ENCODE measurements around the gene TRPM4. TPM values are rescaled to one million over a fixed set of nuclear protein-coding genes. Genes with fewer than 3 reads are reported as not detected.

TRPM4 gene
- total and polyA plus RNA-seq, 2 experiments from 2014 or later = 7.0 to 20.5 TPM

DNA sequence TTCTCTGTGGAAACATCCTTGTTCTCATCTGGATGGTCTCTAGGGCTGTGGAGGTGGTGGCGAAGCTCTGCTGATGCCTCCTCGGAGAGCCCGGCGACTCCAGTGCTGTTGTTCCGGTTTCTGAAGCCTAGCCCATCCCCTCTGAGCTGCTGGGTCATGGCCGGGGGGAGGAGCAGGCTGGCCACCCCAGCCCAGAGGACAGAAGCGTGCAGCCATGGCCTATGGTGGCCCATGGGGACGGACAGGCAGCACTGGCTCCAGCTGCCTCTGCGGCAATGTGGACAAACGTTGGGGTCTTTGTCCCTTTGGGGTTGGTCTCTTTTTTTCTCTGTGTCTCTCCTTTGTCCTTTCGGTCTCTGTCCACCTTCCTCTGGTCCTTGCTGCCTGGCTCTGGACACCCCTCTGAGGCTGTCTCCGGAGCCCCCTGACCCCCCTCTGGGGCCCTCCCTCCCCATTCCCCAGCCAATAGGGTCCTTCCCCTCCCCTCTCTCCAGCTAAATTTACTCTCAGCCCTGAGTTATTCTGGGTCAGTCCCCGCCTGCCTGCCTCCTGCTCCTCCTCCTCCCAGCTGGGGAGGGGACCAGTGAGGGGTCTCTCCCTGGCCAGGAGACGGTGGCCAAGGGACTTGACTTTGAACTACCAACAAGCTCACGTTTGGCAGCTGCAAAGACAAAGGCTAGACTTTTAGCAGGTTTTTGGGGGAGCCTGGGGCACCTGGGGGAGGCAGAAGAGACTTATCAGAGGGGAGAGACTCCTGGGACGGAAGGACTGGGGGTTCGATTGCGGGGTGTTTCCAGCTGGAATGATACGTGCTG is 2.4 kb upstream of the TRPM4 start, which contains the start of gene HRC:
Gene HRC, minus strand, starts transcription at position 392 of the 815 bp plus-strand sequence. Its CDS starts 159 bp downstream, at position 233.
- H3K9me2 ChIP-seq (replicated peaks; ENCODE audit: insufficient read depth) = no peaks in the 10 kb centered on the region
- no peak within 1 kb of the TSS for H2AFZ ChIP-seq
- no peak for DNase-seq (ENCODE audit: low spot score)
- no peaks in the 10 kb centered on the region for H3K36me3 ChIP-seq (replicated peaks; ENCODE audit: insufficient read depth, low read depth)
- peaks cover 6% of the 10 kb centered on the region for H3K79me2 ChIP-seq
- H3K4me3 ChIP-seq = no peak within 1 kb of the TSS
- no peak for TF ChIP-seq EZH2phosphoT487 (IDR thresholded peaks at IDR 0.05; ENCODE audit: low read depth, severe bottlenecking, unreplicated experiment)
- TF ChIP-seq, protein P1, sequence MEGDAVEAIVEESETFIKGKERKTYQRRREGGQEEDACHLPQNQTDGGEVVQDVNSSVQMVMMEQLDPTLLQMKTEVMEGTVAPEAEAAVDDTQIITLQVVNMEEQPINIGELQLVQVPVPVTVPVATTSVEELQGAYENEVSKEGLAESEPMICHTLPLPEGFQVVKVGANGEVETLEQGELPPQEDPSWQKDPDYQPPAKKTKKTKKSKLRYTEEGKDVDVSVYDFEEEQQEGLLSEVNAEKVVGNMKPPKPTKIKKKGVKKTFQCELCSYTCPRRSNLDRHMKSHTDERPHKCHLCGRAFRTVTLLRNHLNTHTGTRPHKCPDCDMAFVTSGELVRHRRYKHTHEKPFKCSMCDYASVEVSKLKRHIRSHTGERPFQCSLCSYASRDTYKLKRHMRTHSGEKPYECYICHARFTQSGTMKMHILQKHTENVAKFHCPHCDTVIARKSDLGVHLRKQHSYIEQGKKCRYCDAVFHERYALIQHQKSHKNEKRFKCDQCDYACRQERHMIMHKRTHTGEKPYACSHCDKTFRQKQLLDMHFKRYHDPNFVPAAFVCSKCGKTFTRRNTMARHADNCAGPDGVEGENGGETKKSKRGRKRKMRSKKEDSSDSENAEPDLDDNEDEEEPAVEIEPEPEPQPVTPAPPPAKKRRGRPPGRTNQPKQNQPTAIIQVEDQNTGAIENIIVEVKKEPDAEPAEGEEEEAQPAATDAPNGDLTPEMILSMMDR (IDR thresholded peaks at IDR 0.05; ENCODE audit: poor library complexity) = no peak
- TF ChIP-seq EZH2 (IDR thresholded peaks at IDR 0.05; ENCODE audit: borderline replicate concordance) = no peak
- WGBS (ENCODE audit: low lambda C conversion rate, missing lambda C conversion rate) = 67% methylated on average over 18 of the region's 19 CpGs
- no peaks in the 10 kb centered on the region for H4K20me1 ChIP-seq (ENCODE audit: insufficient read depth, poor library complexity, severe bottlenecking)
- no peaks in the 10 kb centered on the region for H3K27me3 ChIP-seq
- H3K4me2 ChIP-seq = no peak within 1 kb of the TSS
- peaks cover 15% of the 10 kb centered on the region for H3K4me1 ChIP-seq (ENCODE audit: insufficient read depth)
- no peak within 1 kb of the TSS for H3K27ac ChIP-seq
- no peaks in the 10 kb centered on the region for H3K9me3 ChIP-seq (ENCODE audit: low read depth)

DNA sequence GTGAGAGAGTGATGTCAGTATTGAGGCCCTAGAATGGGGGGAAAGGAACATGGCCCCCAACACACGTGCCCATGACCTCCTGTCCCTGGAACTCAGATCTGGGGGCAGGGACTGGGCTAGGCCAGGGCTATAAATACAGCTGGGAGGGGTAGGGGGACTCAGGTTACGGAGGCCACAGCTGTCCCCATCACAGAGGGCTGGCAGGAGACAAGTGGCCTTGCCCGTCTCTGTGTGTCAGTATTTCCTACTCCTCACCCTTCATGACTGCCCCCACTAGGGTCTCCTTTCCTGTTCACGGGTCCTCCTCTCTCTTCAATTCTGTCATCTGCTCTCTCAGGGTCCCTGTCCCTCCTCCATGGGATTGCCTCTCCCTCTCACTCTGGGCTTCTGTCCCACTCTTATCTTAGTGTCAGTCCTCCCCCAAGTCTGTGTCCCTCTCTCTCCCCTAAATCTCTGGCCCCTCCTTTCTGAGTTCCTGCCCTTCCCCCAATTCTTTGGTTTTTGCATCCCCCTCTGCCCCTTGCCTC is 1.7 kb upstream of the TRPM4 start:
- Histone ChIP-seq H4K20me1 (ENCODE audit: insufficient read depth, poor library complexity, severe bottlenecking) (no peaks in the 10 kb centered on the region), H3K27me3 (no peaks in the 10 kb centered on the region), H3K4me2 (no peak overlapping the region), H3K9me3 (ENCODE audit: low read depth) (no peaks in the 10 kb centered on the region), H3K9me2 (replicated peaks; ENCODE audit: insufficient read depth) (no peaks in the 10 kb centered on the region), H3K36me3 (replicated peaks; ENCODE audit: insufficient read depth, low read depth) (no peaks in the 10 kb centered on the region), H2AFZ (no peak overlapping the region), H3K4me1 (ENCODE audit: insufficient read depth) (peaks cover 11% of the 10 kb centered on the region), H3K79me2 (peaks cover 6% of the 10 kb centered on the region), H3K4me3 (no peak overlapping the region), H3K27ac (no peak overlapping the region)
- TF ChIP-seq, protein P1 (IDR thresholded peaks at IDR 0.05; ENCODE audit: poor library complexity) = no peak
- TF ChIP-seq EZH2 (IDR thresholded peaks at IDR 0.05; ENCODE audit: borderline replicate concordance) (no peak), EZH2phosphoT487 (IDR thresholded peaks at IDR 0.05; ENCODE audit: low read depth, severe bottlenecking, unreplicated experiment) (no peak)
- DNase-seq (ENCODE audit: low spot score) = no peak
- 37% methylated on average over 4 of the region's 4 CpGs for WGBS (ENCODE audit: low lambda C conversion rate, missing lambda C conversion rate)

DNA sequence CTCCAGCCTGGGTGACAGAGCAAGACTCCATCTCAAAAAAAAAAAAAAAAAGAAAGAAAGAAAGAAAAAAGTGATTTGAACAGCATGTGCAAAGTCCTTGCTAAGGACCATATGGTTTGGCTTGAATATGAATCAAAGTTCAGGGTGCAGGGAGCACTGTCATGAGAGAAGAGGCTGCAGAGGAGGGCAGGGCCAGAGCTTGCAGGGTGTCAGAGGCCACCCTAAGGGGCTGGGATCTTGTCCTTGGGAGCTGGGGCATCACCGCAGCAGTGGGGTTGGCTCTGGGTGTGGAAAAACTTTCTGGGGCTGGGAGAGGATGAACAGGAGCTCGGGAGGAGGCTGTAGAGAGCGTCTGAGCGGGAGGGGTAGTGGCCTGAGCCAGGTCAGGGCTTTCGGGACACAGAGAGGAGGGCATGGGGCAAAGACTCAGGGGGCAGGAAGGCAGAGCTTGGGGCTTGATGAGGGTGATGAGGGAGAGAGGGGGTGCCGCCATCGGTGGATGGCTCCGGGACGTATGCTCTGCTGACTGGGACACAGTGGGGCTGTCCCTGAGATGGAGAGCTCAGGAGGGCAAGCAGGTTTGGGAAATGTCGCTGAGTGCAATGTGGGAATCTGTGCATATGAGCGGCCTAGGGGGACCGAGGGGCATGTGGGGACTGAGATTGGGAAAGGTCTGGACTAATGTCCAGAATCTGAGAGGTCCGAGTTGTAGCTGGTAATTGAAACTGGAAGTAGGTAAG is 3.0 kb downstream of the TRPM4 start:
- Histone ChIP-seq H3K36me3 (replicated peaks; ENCODE audit: insufficient read depth, low read depth) (no peaks in the 10 kb centered on the region), H2AFZ (no peak overlapping the region), H3K27me3 (no peaks in the 10 kb centered on the region), H3K27ac (no peak overlapping the region), H3K9me2 (replicated peaks; ENCODE audit: insufficient read depth) (no peaks in the 10 kb centered on the region), H4K20me1 (ENCODE audit: insufficient read depth, poor library complexity, severe bottlenecking) (no peaks in the 10 kb centered on the region), H3K4me3 (no peak overlapping the region), H3K4me2 (no peak overlapping the region), H3K9me3 (ENCODE audit: low read depth) (no peaks in the 10 kb centered on the region), H3K4me1 (ENCODE audit: insufficient read depth) (peaks cover 6% of the 10 kb centered on the region), H3K79me2 (peaks cover 6% of the 10 kb centered on the region)
- DNase-seq (ENCODE audit: low spot score) = no peak
- TF ChIP-seq, protein P1 (IDR thresholded peaks at IDR 0.05; ENCODE audit: poor library complexity) = no peak
- TF ChIP-seq EZH2 (IDR thresholded peaks at IDR 0.05; ENCODE audit: borderline replicate concordance) (no peak), EZH2phosphoT487 (IDR thresholded peaks at IDR 0.05; ENCODE audit: low read depth, severe bottlenecking, unreplicated experiment) (no peak)
- 93% methylated on average over 13 of the region's 13 CpGs for WGBS (ENCODE audit: low lambda C conversion rate, missing lambda C conversion rate)

Data from hepatocyte (in vitro differentiated cells).